Calu3 (cell line): ENCODE results near the gene TMEM167B. TPM values are rescaled to one million over a fixed set of nuclear protein-coding genes. Genes with fewer than 3 reads are reported as not detected.

Experiments
- BruUV-seq: library from RNA; stranded (reverse); fragments of 400-500 nt; replicated peaks from 2 replicates; lab custom pipeline; 2021; lab: Mats Ljungman, UMichigan
- CTCF ChIA-PET: fragments of 300-600 bp; sonication (Branson Sonifier 250); formaldehyde crosslinking; loops from one replicate; lab custom pipeline; 2022; ENCODE audit warnings: antibody characterized with exemption; lab: Charles Lee
- DNase-seq: peaks from one replicate; pipeline ENCODE4 v3.0.0; 2022
- H3K27ac Mint-ChIP-seq: one replicate; pipeline ENCODE4 v1.8.0; 2022; ENCODE audit warnings: mixed read lengths; ENCODE audit not compliant: unreplicated experiment
- H3K27me3 Mint-ChIP-seq: one replicate; pipeline ENCODE4 v1.8.0; 2022; ENCODE audit warnings: mixed read lengths; ENCODE audit not compliant: unreplicated experiment
- H3K36me3 Mint-ChIP-seq: one replicate; pipeline ENCODE4 v1.8.0; 2022; ENCODE audit warnings: mild to moderate bottlenecking, moderate library complexity, mixed read lengths; ENCODE audit not compliant: insufficient read depth, unreplicated experiment
- H3K4me1 Mint-ChIP-seq: one replicate; pipeline ENCODE4 v1.8.0; 2022; ENCODE audit warnings: mild to moderate bottlenecking, low read depth, mixed read lengths; ENCODE audit not compliant: unreplicated experiment
- H3K4me3 Mint-ChIP-seq: one replicate; pipeline ENCODE4 v1.8.0; 2022; ENCODE audit warnings: mild to moderate bottlenecking, low read depth, moderate library complexity, mixed read lengths; ENCODE audit not compliant: unreplicated experiment
- H3K9me3 Mint-ChIP-seq: one replicate; pipeline ENCODE4 v1.8.0; 2022; ENCODE audit warnings: low read depth, mixed read lengths; ENCODE audit not compliant: unreplicated experiment
- CTCF ChIP-seq: fragments of 200-600 bp; IDR thresholded peaks from one replicate; pipeline ENCODE4 v1.8.0; 2022; ENCODE audit warnings: antibody characterized with exemption; ENCODE audit not compliant: unreplicated experiment
- intact Hi-C: fragments of 100-400 bp; cut with micrococcal nuclease; formaldehyde crosslinking; loops from one replicate; pipeline ENCODE4 v1.10.0; 2022; ENCODE audit not compliant: unreplicated experiment
- total RNA-seq: library from RNA; stranded (reverse); gene quantifications from 2 replicates; pipeline ENCODE4 v1.2.3, GENCODE V29; 2022

TMEM167B gene
- total RNA-seq, 1 experiment from 2014 or later = 13.6 TPM

GRCh38 chr1:109112056-109112651 lies 21.6 kb downstream of the TMEM167B start:
- no peaks in the 10 kb centered on the region for H3K9me3 Mint-ChIP-seq
- intact Hi-C loops = loop anchor here (5.0 kb wide), 1 partner anchor 80 kb away; no protein-coding TSS in a partner anchor
- CTCF ChIA-PET = interaction anchor here (0.6 to 1.1 kb wide), 4 partner anchors 12 to 114 kb away, joined by 3 to 7 read pairs (median 4); partner anchors contain the start of gene TMEM167B
- no peak for TF ChIP-seq CTCF
- H3K4me1 Mint-ChIP-seq = peaks cover 27% of the 10 kb centered on the region
- H3K4me3 Mint-ChIP-seq = peak overlapping the region; percentile 62
- peaks cover 79% of the 10 kb centered on the region for H3K27me3 Mint-ChIP-seq
- peaks cover 5% of the 10 kb centered on the region for H3K36me3 Mint-ChIP-seq
- peak overlapping the region; percentile 70 for H3K27ac Mint-ChIP-seq
- no TSS peak for BruUV-seq
- DNase-seq = no peak

GRCh38 chr1:109112652-109113285 lies 22.2 kb downstream of the TMEM167B start:
- peak; percentile 91 for DNase-seq
- peaks cover 73% of the 10 kb centered on the region for H3K27me3 Mint-ChIP-seq

DNA sequence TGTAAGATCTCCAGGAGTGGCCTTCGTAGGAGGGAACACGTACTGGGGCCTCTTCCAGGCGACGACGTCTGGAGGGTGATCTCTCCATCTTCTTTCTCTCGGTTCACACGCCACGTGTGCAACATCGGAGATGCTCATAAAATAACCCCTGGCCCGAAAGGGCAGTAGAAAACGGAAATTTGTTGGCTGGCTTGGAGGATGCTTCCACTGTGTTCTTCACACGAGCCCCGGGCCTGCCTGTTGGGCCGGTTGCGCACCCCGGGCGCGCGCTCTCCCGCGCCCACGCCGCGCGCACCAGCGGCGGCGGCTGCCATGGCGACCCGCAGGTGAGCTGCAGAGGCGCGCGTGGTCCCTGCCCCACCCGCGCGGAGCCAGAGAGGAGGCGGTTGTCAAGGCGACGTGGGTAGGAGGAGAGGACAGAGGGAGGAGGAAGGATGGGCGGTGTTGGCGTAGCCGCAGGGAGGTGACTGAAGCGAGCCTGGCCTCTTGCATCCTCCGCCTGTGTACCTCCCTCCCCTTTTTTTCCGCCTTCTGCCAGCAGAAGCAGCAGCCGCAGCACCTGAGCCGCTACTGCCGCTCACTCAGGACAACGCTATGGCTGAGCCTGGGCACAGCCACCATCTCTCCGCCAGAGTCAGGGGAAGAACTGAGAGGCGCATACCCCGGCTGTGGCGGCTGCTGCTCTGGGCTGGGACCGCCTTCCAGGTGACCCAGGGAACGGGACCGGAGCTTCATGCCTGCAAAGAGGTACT lies 23.2 kb downstream of the TMEM167B start, which contains the start of gene ELAPOR1:
Gene ELAPOR1 (plus strand): TSS at position 526 of the 752 bp plus-strand sequence. CDS start 69 bp downstream, at position 595.
- intact Hi-C loops = loop anchor here (5.0 kb wide), 1 partner anchor 79 kb away; no protein-coding TSS in a partner anchor
- peaks cover 5% of the 10 kb centered on the region for H3K36me3 Mint-ChIP-seq

More at GRCh38 chr1:109112652-109113285, 22.2 kb downstream of the TMEM167B start:
- no TSS peak for BruUV-seq
- H3K27ac Mint-ChIP-seq = peak overlapping the region; percentile 70
- peak; percentile 65 for TF ChIP-seq CTCF
- peak overlapping the region; percentile 62 for H3K4me3 Mint-ChIP-seq
- CTCF ChIA-PET = interaction anchor here (0.6 to 1.1 kb wide), 6 partner anchors 13 to 102 kb away, joined by 3 to 7 read pairs (median 4); partner anchors contain the start of gene TMEM167B
- peaks cover 5% of the 10 kb centered on the region for H3K36me3 Mint-ChIP-seq
- intact Hi-C loops = loop anchor here (5.0 kb wide), 1 partner anchor 80 kb away; no protein-coding TSS in a partner anchor
- H3K9me3 Mint-ChIP-seq = no peaks in the 10 kb centered on the region
- H3K4me1 Mint-ChIP-seq = peaks cover 27% of the 10 kb centered on the region

More for the DNA sequence above, 23.2 kb downstream of the TMEM167B start, which contains the start of gene ELAPOR1:
- Mint-ChIP-seq H3K4me1 (peaks cover 27% of the 10 kb centered on the region), H3K27ac (peak within 1 kb of the TSS; percentile 70), H3K9me3 (no peaks in the 10 kb centered on the region), H3K27me3 (peaks cover 63% of the 10 kb centered on the region), H3K4me3 (peak within 1 kb of the TSS; percentile 62)
- CTCF ChIA-PET = no interaction called here
- no peak for TF ChIP-seq CTCF
- peak; percentile 12 for DNase-seq
- no TSS peak for BruUV-seq
